Central memory CD8-positive, alpha-beta T cell (primary cell): Measurements from ENCODE around the gene STAMBP.
A peak's percentile ranks its signal among the peaks of the same experiment; 100 is the strongest.

Experiments used
- ATAC-seq: fragments of 150-1000 bp; cut with Tn5 transposase; replicated peaks from 2 replicates; pipeline ENCODE4 v1.10.0; 2022; ENCODE audit warnings: mild to moderate bottlenecking, moderate FRiP score, moderate number of reproducible peaks; ENCODE audit not compliant: poor library complexity, severe bottlenecking; ENCODE audit errors: extremely low read depth
- DNase-seq, 2 donors: peaks; one replicate each; pipeline ENCODE4 v3.0.0; 2021; ENCODE audit warnings: low spot score in 2 of 2
- H3K27ac Mint-ChIP-seq: one replicate; pipeline ENCODE4 v1.8.0; 2022; ENCODE audit warnings: low read depth, mild to moderate bottlenecking, moderate library complexity, mixed read lengths
- H3K27me3 Mint-ChIP-seq: one replicate; pipeline ENCODE4 v1.8.0; 2022; ENCODE audit warnings: mixed read lengths
- H3K36me3 Mint-ChIP-seq: one replicate; pipeline ENCODE4 v1.8.0; 2022; ENCODE audit warnings: mild to moderate bottlenecking, moderate library complexity, mixed read lengths; ENCODE audit not compliant: insufficient read depth
- H3K4me1 Mint-ChIP-seq: one replicate; pipeline ENCODE4 v1.8.0; 2022; ENCODE audit warnings: mixed read lengths
- H3K4me3 Mint-ChIP-seq: one replicate; pipeline ENCODE4 v1.8.0; 2022; ENCODE audit warnings: mild to moderate bottlenecking, moderate library complexity, mixed read lengths
- H3K9me3 Mint-ChIP-seq: one replicate; pipeline ENCODE4 v1.8.0; 2022; ENCODE audit warnings: mixed read lengths

Gene STAMBP

DNA sequence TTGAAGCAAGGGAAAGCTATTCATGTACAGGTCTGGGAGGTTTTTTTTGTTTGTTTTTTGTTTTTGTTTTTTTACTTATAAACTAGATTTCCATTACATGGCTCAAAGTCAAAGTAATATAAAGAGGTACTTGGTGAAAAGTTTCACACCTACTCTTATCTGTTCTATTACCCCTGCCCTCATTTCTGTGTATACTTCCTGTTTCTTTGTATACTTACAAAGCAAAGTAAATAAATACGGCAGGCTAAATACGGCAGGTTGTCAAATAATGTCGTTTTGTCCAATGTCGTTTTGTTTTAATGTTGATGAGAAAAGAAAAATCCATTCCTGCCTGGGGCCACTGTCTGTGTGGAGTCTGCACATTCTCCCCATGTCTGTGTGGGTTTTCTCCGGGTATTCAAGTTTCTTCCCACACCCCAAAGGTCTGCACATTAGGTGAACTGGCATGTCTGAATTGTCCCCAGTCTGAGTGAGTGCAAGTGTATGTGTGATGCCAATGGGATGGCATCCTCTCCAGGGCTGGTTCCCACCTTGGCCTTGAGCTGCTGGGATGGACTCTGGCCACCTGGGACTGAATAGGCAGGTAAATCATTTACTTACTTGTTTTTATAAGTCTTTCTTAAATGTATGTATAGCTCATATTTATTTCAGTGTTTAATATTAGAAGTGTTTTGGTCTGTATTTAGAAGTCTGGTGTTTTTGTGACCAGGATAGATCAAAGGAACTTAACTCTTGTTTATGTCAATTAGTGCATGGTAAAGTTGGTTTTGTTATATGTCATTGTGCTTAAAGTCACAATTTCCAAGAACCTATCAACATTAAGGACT lies 13.4 kb downstream of the STAMBP start:
- peak overlapping the region; percentile 67 for H3K27ac Mint-ChIP-seq

DNA sequence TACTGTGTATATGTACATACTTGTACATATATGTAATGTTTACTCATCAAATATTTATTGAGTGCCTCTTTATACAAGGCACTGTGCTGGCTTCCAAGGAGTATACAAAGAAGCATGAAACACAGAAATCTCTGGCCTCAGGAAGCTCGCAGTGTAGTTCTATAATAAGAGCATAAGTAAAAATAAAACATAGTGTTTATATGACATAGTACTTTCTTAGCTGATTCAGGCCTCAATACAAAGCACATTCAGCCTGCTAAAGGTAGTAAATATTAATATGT lies 13.9 kb downstream of the STAMBP start:
- Mint-ChIP-seq H3K36me3 (peaks cover 50% of the 10 kb centered on the region), H3K9me3 (no peaks in the 10 kb centered on the region), H3K27me3 (no peaks in the 10 kb centered on the region), H3K27ac (no peak overlapping the region), H3K4me1 (peaks cover 23% of the 10 kb centered on the region), H3K4me3 (no peak overlapping the region)
- no peak for DNase-seq
- no peak for ATAC-seq

More for the DNA sequence above, 13.4 kb downstream of the STAMBP start:
- no peaks in the 10 kb centered on the region for H3K27me3 Mint-ChIP-seq
- peaks cover 45% of the 10 kb centered on the region for H3K36me3 Mint-ChIP-seq
- H3K9me3 Mint-ChIP-seq: no peaks in the 10 kb centered on the region
- peaks cover 23% of the 10 kb centered on the region for H3K4me1 Mint-ChIP-seq
- no peak for DNase-seq
- no peak for ATAC-seq
- no peak overlapping the region for H3K4me3 Mint-ChIP-seq

DNA sequence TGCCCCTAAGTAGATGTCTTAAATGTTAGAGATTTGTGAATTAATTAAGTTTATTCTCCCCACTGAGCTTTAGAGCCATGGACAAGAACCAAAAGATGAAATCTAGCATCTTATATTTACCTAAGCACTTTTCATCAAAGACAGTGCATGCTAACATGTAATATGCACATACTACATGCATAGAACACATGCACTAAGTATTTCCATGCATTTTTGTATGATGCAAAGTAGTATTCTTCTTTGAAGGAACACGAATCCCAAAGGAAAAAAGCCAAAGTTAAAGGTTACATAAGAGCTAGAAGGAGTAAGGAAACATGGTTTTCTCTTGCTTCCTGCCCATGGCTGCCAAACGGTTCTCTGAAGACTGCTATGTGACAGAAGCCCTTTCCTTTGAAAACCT lies 15.3 kb downstream of the STAMBP start:
- H3K27me3 Mint-ChIP-seq: no peaks in the 10 kb centered on the region
- no peak for ATAC-seq
- no peak overlapping the region for H3K4me3 Mint-ChIP-seq
- no peak for DNase-seq
- no peak overlapping the region for H3K27ac Mint-ChIP-seq
- peaks cover 56% of the 10 kb centered on the region for H3K36me3 Mint-ChIP-seq
- H3K9me3 Mint-ChIP-seq: no peaks in the 10 kb centered on the region
- peaks cover 13% of the 10 kb centered on the region for H3K4me1 Mint-ChIP-seq

DNA sequence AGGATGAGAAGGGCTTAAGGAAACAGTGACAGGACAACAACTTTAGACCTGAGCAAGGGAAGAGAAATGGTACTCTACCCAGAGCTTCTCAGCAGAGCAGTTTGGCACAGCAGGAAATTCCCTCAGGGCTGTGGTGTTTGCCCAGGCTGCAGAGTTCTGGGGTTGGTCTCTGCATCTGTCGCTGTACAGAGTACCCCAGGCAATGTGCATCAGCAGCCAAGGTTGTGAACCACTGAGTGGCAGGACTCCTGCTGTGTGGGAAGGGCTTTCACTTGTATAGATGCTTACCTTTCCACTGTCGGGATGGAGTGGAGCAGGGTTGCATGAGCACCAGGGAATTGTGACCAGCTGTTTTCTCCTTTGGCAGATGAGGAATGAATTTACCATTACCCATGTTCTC lies 21.2 kb downstream of the STAMBP start:
- H3K27me3 Mint-ChIP-seq: no peaks in the 10 kb centered on the region
- peaks cover 51% of the 10 kb centered on the region for H3K36me3 Mint-ChIP-seq
- H3K4me3 Mint-ChIP-seq: no peak overlapping the region
- DNase-seq (no peak), ATAC-seq (no peak)
- no peaks in the 10 kb centered on the region for H3K9me3 Mint-ChIP-seq
- no peaks in the 10 kb centered on the region for H3K4me1 Mint-ChIP-seq
- H3K27ac Mint-ChIP-seq: no peak overlapping the region

DNA sequence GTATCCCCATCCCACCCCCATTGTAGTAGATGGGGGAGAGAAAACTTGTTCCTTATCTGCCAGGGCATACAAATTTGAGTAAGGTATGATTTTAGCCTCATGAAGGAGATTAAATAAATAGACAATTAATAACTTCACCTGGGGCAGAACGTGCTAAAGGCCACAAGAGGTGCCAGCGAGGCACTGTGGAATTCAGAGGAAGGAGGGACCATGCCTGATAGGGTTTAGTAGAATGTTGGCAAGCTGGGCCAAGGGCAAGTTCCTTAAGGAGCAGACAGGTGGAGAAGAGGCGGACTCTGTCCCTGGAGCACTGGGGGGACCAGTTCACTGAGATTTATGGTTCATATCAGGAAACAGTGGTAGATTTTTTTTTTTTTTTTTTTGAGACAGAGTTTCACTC lies 22.5 kb downstream of the STAMBP start:
- Mint-ChIP-seq H3K9me3 (no peaks in the 10 kb centered on the region), H3K27ac (no peak overlapping the region), H3K27me3 (no peaks in the 10 kb centered on the region), H3K36me3 (peaks cover 45% of the 10 kb centered on the region), H3K4me1 (no peaks in the 10 kb centered on the region), H3K4me3 (no peak overlapping the region)
- no peak for ATAC-seq
- no peak for DNase-seq

DNA sequence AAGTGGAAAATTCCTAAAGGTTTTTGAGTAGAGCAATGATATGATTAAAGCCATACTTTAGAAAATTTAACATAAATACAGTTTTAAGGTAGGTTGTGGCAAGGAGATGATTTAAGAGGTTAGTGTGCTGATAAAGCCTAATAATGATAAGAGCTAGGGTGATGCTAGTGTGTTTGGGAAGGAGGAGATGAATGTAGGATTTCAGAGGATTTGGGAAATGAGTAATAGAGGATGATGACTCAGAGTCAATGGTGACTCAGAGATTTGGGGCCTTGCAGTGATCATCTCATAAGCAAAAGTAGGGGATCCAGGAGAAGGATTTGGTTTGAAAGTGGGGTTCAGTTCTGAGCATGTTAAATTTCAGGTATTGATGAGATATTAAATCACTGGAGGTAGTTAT lies 23.3 kb downstream of the STAMBP start:
- H3K27ac Mint-ChIP-seq: no peak overlapping the region

DNA sequence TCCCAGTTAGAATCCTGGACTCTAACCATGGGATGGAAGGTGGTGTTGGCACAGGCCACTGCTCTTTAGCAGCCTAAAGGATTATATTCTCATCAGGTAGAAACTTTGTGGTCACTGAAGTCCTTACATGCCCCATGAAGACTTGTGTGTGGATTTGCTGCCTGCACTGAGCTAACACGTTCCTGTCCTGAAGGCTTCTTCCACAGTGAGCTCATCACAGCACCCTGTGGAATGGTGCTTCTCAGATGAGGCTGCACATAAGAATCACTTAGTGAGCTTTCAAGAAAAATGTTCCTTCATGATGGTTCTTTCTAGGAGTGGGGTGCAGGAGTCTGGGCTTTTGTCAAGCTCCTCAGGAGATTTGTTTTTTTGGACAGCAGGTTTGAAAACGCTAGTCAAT lies 26.8 kb downstream of the STAMBP start:
- H3K4me3 Mint-ChIP-seq: no peak overlapping the region
- peaks cover 26% of the 10 kb centered on the region for H3K36me3 Mint-ChIP-seq
- H3K4me1 Mint-ChIP-seq: no peaks in the 10 kb centered on the region
- no peak for DNase-seq
- H3K27ac Mint-ChIP-seq: no peak overlapping the region
- no peaks in the 10 kb centered on the region for H3K9me3 Mint-ChIP-seq
- ATAC-seq: no peak
- no peaks in the 10 kb centered on the region for H3K27me3 Mint-ChIP-seq

More for the DNA sequence above, 23.3 kb downstream of the STAMBP start:
- ATAC-seq: no peak
- H3K27me3 Mint-ChIP-seq: no peaks in the 10 kb centered on the region
- peaks cover 42% of the 10 kb centered on the region for H3K36me3 Mint-ChIP-seq
- H3K4me1 Mint-ChIP-seq: no peaks in the 10 kb centered on the region
- no peaks in the 10 kb centered on the region for H3K9me3 Mint-ChIP-seq
- H3K4me3 Mint-ChIP-seq: no peak overlapping the region
- no peak for DNase-seq

DNA sequence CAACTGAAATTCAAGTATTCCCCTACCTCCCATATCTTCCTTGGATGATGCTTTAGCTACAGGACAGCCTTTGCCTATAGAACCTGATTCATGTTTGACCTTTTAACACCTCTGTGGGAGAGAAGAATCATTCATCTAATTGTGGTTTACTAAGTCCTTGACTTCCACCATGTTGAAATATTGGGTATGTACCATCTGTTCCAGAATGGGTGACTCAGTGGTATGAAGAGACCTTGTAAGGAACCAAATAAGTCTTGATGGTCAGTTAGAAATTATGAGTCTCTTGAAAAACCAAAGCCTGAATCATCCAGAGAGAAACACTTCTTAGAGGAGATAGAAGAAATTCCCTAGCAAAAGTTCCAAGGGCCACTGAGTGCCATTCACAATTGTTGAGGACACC lies 27.5 kb downstream of the STAMBP start:
- ATAC-seq: no peak
- H3K36me3 Mint-ChIP-seq: peaks cover 28% of the 10 kb centered on the region

DNA sequence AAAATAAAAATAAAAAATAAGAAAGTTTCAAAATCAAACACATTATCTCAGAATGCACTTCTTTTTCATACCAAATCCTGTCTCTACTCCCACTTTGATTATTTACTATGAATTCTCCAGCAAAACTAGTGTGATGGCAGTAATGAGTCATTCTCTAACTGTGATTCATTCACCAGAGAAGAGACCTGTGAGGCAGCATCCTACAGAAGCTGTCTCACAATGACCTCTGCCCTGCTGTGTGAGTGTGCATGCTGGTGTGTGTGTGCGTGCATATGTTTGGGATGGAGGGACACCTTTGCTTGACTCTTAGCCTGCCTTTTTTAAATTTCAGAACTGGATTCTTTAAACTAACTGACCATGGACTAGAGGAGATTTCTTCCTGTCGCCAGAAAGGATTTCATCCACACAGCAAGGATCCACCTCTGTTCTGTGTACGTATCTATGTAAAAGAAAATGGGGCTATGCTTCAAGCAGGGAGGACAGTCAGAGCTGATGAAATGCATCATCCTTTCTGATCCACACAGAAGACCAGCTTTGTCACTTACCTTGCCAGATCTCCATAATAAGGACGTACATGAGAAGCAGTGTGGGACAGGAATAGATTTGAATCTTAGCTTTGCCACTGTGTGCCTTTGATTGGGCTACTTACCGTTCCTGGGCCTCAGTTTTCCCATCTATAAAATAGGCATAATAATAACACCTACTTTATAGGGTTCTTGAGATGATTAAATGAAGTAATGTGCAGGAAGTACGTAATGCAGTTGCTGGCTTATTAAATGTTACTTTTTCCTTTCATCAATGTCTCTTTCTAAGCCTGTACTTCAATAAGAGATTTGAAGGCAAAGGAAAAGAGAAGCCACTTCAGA lies 31.2 kb downstream of the STAMBP start:
- no peaks in the 10 kb centered on the region for H3K4me1 Mint-ChIP-seq
- H3K36me3 Mint-ChIP-seq: peaks cover 39% of the 10 kb centered on the region
- DNase-seq (no peak), ATAC-seq (no peak)
- no peaks in the 10 kb centered on the region for H3K27me3 Mint-ChIP-seq
- H3K27ac Mint-ChIP-seq: no peak overlapping the region
- H3K9me3 Mint-ChIP-seq: no peaks in the 10 kb centered on the region
- H3K4me3 Mint-ChIP-seq: no peak overlapping the region

More for the DNA sequence above, 27.5 kb downstream of the STAMBP start:
- Mint-ChIP-seq H3K27ac (no peak overlapping the region), H3K4me3 (no peak overlapping the region), H3K4me1 (no peaks in the 10 kb centered on the region), H3K27me3 (no peaks in the 10 kb centered on the region), H3K9me3 (no peaks in the 10 kb centered on the region)
- no peak for DNase-seq

DNA sequence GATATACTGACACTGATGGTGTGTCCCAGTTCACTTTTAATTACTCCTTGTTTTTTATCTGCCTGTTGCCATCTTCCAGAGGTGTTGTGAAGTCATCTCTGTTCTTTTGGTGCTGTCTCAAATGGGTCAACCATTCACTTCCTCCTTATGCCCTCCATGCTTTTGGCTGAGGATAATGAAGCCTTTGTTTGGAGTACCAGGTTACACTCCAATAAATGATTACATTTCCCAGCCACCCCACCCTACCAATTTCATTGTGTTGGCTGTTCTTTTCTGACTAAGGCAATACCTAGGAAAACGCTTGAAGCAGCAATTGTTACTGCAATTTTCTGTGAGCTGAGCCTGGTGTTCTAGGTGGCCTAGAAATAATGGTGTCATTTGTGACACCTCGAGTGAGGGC lies 34.2 kb downstream of the STAMBP start:
- H3K4me1 Mint-ChIP-seq: no peaks in the 10 kb centered on the region
- DNase-seq (no peak), ATAC-seq (no peak)
- peaks cover 28% of the 10 kb centered on the region for H3K36me3 Mint-ChIP-seq
- no peaks in the 10 kb centered on the region for H3K9me3 Mint-ChIP-seq
- no peak overlapping the region for H3K27ac Mint-ChIP-seq
- H3K27me3 Mint-ChIP-seq: no peaks in the 10 kb centered on the region
- H3K4me3 Mint-ChIP-seq: no peak overlapping the region

DNA sequence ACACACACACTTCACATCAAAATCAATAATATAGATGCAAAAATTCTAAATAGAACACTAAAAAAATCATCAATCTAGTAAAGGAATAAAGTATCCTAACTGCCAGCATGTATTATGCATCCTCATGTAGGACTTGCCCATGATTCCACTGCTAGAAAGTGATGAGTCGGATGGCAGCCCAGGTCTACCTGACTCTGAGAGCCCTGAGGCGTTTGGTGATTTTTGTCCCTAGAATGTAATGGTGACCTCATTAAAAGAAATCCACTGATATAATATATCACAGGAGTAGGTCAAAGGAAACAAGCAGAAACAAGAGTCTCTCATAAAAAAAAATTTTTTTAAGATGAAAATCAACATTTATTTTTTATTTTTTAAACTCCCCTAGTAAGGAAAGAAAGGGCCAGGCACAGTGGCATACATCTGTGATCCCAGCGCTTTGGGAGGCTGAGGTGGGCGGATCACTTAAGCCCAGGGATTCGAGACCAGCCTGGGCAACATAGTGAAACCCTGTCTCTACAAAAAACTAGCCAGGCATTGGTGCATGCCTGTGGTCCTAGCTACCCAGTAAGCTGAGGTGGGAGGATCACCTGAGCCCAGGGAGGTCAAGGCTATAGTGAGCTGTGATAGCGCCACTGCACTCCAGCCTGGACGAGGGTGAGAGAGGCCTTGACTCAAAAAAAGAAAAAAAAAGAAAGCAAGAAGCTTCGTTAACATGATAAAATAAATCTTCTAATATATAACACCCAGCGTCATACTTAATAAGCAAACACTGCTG lies 39.6 kb downstream of the STAMBP start:
- Mint-ChIP-seq H3K27ac (no peak overlapping the region), H3K27me3 (no peaks in the 10 kb centered on the region), H3K4me1 (no peaks in the 10 kb centered on the region)

DNA sequence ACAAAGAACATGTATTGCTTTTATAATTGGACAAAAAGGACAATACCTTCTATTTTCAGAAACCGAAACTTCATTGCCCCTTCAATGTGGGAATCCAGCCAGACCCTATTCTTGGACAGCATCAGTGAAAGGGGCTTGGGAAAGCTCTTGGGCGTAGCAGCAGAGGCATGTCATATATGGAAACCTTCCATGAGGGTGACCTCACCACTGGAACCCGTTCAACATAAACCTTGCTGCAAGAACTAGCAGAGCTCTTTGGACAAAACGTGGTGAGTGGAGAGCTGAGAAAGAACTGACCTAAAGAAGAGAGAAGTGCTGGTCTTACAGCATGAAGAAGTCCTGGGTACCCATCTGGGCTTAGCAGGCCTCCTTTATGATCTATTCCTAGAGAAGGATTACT lies 41.3 kb downstream of the STAMBP start:
- Mint-ChIP-seq H3K27me3 (no peaks in the 10 kb centered on the region), H3K36me3 (peaks cover 7% of the 10 kb centered on the region)
- ATAC-seq: no peak

More for the DNA sequence above, 39.6 kb downstream of the STAMBP start:
- H3K4me3 Mint-ChIP-seq: no peak overlapping the region
- no peak for DNase-seq
- ATAC-seq: no peak
- H3K9me3 Mint-ChIP-seq: no peaks in the 10 kb centered on the region
- H3K36me3 Mint-ChIP-seq: peaks cover 9% of the 10 kb centered on the region

More for the DNA sequence above, 41.3 kb downstream of the STAMBP start:
- Mint-ChIP-seq H3K4me1 (no peaks in the 10 kb centered on the region), H3K4me3 (no peak overlapping the region), H3K9me3 (no peaks in the 10 kb centered on the region), H3K27ac (no peak overlapping the region)
- DNase-seq: no peak
